GM12874 (cell line): Measurements from ENCODE around the gene CDC5L.

ENCODE experiments used
- CTCF ChIP-seq: IDR thresholded peaks from 2 replicates; pipeline ENCODE4 v1.5.1; 2011; ENCODE audit warnings: low read depth, mild to moderate bottlenecking, control low read depth, low read length, moderate library complexity; ENCODE audit not compliant: insufficient read depth

Gene CDC5L

GRCh38 chr6:44442833-44443444 is 55.4 kb downstream of the CDC5L start:
- no peak for TF ChIP-seq CTCF

DNA sequence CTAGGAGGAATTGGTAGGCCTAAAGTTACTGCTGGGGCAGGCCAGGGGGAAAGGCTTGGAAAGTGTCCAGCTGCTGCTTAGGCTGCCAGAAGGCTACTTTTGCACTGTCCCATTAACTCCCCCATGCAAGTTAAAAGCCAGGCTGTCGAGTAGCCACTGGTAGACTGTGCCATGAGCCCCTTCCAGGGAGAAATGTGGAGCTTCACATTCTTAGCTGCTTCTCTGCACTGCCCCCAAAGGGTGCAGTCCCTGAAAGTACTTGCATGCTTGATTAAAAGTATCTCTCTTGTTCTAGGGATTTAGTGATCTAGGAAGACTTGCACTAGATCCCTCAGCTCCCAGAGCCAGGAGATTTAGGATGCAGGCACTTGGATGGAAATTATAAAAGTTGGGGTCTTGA is 57.3 kb downstream of the CDC5L start:
- no peak for TF ChIP-seq CTCF

- no peak for TF ChIP-seq CTCF
Measured at GRCh38 chr6:44446626-44447300, 59.3 kb downstream of the CDC5L start.

DNA sequence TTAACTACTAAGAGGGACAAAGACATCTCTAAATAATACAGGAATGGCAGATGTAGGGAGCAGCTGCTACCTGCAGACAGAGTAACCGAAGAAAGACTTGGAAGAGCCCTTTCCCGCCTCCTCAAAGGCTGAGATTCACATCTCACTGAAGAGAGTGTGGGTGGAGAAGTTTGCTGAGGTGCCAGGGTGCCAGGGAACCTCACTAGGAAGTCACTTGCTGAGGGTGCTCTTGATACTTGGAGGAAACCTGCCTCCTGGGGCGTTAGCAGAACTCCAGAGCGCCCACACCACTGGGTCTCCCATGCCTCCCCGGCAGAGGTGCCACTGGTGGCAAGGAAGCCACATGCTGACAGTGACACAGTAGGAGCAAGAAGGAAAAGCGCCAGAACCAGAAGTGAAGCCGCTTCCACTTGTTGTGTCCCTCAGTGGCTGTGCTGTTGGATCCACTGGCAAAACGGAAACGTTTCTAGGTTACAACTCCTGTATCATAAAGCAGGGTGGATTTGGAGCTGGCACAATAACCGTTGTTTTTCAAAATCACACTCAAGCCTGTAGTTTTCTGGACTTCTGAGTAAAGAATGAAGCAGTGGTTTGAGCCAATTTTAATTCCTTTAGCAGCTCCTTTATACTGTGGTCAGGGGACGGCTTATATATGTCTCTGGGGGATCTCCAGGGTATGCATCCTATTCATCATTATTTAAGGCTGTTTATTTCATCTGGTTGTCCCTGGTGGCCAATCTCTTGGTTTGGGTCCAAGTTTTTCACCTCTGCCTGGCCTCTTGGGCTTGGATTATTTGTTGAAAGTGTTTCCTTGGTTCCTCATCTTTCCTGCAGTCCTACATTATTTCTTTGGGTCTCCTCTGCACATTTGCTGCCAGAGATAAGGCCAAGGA is 64.5 kb downstream of the CDC5L start:
- TF ChIP-seq CTCF = no peak

DNA sequence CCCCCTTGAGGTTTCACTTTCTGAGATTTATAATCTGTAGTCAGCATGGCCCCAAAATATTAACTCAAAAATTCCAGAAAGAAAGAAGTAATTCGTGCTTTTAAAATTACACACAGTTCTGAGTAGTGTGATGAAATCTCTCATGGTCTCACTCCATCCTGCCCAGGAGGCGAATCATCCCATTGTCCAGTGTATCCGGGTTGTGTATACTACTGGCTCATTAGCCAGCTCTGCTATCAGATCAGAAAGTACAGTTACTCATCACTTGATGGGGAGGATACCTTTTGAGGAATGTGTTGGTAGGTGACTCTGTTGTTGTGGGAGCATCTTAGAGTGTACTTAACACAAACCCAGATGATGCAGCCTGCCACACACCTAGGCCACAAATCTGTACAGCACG is 65.2 kb downstream of the CDC5L start:
- TF ChIP-seq CTCF = no peak

DNA sequence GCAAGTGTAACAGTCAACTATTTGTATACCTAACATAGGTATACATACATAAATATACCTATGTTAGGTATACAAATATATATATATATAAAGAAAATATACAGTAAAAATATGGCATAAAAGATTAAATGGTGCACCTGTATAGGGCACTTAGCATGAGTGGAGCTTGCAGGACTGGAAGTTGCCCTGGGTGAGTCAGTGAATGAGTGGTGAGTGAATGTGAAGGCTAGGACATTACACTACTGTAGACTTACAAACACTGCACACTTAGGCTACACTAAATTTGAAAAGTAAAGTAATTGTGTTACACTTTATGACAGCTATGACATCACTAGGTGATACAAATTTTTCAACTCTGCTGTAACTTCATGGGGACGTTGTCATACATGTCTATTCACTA is 65.6 kb downstream of the CDC5L start:
- no peak for TF ChIP-seq CTCF

GRCh38 chr6:44454198-44454597 is 66.7 kb downstream of the CDC5L start:
- TF ChIP-seq CTCF = no peak
